ENCODE results near the gene KRT7.

- no peak for TF ChIP-seq POLR2AphosphoS5 (IDR thresholded peaks at IDR 0.05; ENCODE audit: control insufficient read depth, insufficient read depth, low read depth, low read length)
- no peak for TF ChIP-seq TFAP4 (CRISPR knock-in tag; IDR thresholded peaks at IDR 0.05; ENCODE audit: borderline replicate concordance)
- no peak for TF ChIP-seq ARID1B (IDR thresholded peaks at IDR 0.05)
- TF ChIP-seq PHF8 (IDR thresholded peaks at IDR 0.05; ENCODE audit: borderline replicate concordance, low read length) = no peak
- no peak for TF ChIP-seq RFX7 (CRISPR knock-in tag; IDR thresholded peaks at IDR 0.05)
- no peak for TF ChIP-seq USF1 (CRISPR knock-in tag; IDR thresholded peaks at IDR 0.05)
These were observed 29.2 kb downstream of the KRT7 start for GRCh38 chr12:52262286-52262685.

Data from K562 (cell line).